GOT3 (cell line): ENCODE results near the gene MARCHF6.
"Not testable (repeated sequence)": the region's sequence is repeated elsewhere in the genome, so short reads cannot be mapped to it uniquely, and the experiment has no call there.

Source experiments
- DNase-seq: peaks from one replicate; lab custom pipeline; 2025; ENCODE audit warnings: mixed read lengths; lab: John Stamatoyannopoulos, UW

The MARCHF6 gene

GRCh38 chr5:10381803-10382202 lies 28.3 kb downstream of the MARCHF6 start:
- no peak for DNase-seq

DNA sequence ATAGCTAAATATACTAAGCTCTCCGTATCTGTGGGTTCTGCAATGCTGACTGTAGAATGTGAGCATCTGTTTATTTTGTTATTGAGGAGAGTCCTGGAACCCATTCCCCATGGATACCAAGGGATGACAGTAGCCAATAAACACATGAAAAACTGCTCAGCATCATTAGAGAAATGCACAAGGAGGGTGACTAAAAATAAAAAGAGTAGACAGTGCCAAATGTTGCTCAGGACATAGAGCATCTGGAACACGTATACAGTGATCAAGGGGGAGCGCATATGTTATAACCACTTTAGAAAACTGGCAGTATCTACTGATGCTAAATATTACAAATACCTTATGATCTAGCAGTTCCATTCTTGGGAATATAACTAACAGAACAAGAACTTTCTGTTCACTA lies 31.0 kb downstream of the MARCHF6 start:
- no peak for DNase-seq

DNA sequence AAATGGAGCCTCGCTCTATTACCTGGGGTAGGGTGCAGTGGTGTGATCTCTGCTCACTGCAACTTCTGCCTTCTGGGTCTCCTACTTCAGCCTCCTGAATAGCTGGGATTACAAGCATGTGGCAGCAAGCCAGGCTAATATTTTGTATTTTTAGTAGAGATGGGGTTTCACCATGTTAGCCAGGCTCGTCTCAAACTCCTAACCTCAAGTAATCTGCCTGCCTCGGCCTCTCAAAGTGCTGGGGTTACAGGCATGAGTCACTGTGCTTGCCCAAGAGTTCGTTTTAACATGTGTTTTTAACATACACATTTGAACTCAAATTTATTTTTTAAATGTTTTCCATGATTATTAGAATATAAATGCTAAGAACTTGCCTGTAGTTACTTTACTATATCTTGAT lies 34.2 kb downstream of the MARCHF6 start:
- DNase-seq = no peak

- no peak for DNase-seq
Measured at GRCh38 chr5:10391130-10391529, 37.6 kb downstream of the MARCHF6 start.

GRCh38 chr5:10392567-10393328 lies 39.3 kb downstream of the MARCHF6 start:
- DNase-seq = not testable (repeated sequence)

GRCh38 chr5:10393491-10393890 lies 40.0 kb downstream of the MARCHF6 start:
- DNase-seq = no peak

- no peak for DNase-seq
Measured at GRCh38 chr5:10396552-10396951, 43.1 kb downstream of the MARCHF6 start.

DNA sequence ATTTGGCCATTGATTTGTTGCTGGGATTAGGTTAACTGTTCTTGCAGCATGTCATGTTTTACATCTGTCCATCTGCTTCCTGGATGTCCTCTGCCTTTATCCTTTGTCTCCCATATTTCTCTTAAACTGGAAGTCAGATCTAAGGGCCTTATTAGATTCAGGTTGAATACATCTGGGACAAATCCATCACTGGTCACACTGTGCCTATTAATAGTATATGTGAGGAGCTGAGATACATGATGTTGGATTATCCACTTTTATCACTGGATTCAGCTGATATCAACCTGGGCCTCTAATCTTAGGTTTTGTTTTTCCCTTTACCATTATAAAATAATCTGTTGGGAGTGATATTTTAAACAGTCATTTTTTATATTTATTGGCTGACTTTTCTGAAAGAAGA lies 46.3 kb downstream of the MARCHF6 start:
- DNase-seq = no peak

GRCh38 chr5:10400411-10400810 lies 46.9 kb downstream of the MARCHF6 start:
- DNase-seq = no peak

- no peak for DNase-seq
Measured at GRCh38 chr5:10400831-10401230, 47.3 kb downstream of the MARCHF6 start.

GRCh38 chr5:10401498-10401897 lies 48.0 kb downstream of the MARCHF6 start:
- DNase-seq = no peak
